ENCODE measurements around the gene SOBP. TPM values are rescaled to one million over a fixed set of nuclear protein-coding genes. Genes with fewer than 3 reads are reported as not detected.

SOBP gene
- total RNA-seq, 2 donors from 2014 or later, result 10.3 to 11.1 TPM

DNA sequence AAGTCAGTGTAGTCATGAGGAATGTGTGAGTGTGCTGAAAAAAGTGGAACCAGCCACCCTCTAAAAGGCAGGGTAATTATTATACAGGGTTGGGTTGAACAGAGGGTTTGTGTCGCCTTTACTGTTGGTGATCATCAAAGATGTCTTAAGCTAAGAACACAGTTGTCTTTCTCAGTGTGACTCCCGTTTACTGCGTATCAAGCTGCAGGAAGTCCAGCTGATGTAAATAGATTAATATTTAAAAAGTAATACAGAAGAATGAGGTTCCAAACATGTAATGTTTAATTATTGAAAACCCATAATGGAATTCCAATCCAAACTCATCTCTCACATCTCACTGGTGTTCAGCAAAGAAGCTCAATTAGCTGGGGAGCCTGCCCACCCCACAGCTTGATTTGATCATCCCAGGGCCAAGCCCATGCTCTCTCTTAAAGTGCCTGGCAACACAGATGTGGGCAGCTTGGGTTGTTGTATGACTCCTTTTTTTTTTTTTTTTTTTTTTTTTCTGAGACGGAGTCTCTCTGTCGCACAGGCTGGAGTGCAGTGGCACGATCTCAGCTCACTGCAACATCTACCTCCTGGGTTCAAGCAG lies 127.5 kb downstream of the SOBP start:
- no peak for TF ChIP-seq CTCF (IDR thresholded peaks at IDR 0.05)
- no peak for ATAC-seq (ENCODE audit: insufficient number of reproducible peaks, low FRiP score, low read depth)
- no peak for DNase-seq (ENCODE audit: low spot score)
- Histone ChIP-seq H3K27me3 (replicated peaks; ENCODE audit: insufficient read depth) (no peaks in the 10 kb centered on the region), H3K9me3 (no peaks in the 10 kb centered on the region), H3K27ac (no peak overlapping the region), H3K36me3 (no peaks in the 10 kb centered on the region), H3K4me1 (ENCODE audit: control insufficient read depth in 1 of 2, low read depth in 2 of 2) (peaks cover 5 to 9% of the 10 kb centered on the region in 2 donors), H3K4me3 (no peak overlapping the region)

GRCh38 chr6:107618672-107619071 lies 128.8 kb downstream of the SOBP start:
- DNase-seq (ENCODE audit: low spot score) (no peak), ATAC-seq (ENCODE audit: insufficient number of reproducible peaks, low FRiP score, low read depth) (no peak)
- Histone ChIP-seq H3K4me1 (ENCODE audit: control insufficient read depth in 1 of 2, low read depth in 2 of 2) (no peaks in the 10 kb centered on the region), H3K9me3 (no peaks in the 10 kb centered on the region), H3K27me3 (replicated peaks; ENCODE audit: insufficient read depth) (no peaks in the 10 kb centered on the region), H3K27ac (no peak overlapping the region), H3K36me3 (no peaks in the 10 kb centered on the region), H3K4me3 (no peak overlapping the region)
- TF ChIP-seq CTCF (IDR thresholded peaks at IDR 0.05), result no peak

DNA sequence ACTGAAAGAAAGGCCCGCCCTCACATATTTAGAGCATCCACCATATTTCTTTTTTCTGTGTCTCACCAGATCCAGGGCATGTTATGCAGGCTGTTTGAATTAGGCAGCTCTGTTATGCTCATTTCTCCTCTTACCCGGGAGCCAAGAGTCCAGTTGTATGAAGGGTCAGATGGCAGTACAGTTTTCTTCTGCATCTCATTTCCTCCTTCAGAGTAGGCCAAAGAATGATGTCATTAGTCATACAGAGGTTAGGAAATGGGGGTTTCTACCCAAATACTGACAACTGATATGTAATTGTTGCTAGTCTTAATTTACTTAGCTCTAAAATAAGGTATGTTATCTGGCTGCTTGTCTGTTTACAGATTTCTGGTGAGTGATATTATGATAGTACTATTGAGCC lies 130.8 kb downstream of the SOBP start:
- Histone ChIP-seq H3K27ac (no peak overlapping the region), H3K36me3 (no peaks in the 10 kb centered on the region), H3K4me1 (ENCODE audit: control insufficient read depth in 1 of 2, low read depth in 2 of 2) (no peaks in the 10 kb centered on the region), H3K4me3 (no peak overlapping the region), H3K27me3 (replicated peaks; ENCODE audit: insufficient read depth) (no peaks in the 10 kb centered on the region), H3K9me3 (no peaks in the 10 kb centered on the region)
- DNase-seq (ENCODE audit: low spot score), result no peak
- no peak for TF ChIP-seq CTCF (IDR thresholded peaks at IDR 0.05)
- no peak for ATAC-seq (ENCODE audit: insufficient number of reproducible peaks, low FRiP score, low read depth)

GRCh38 chr6:107621229-107621937 lies 131.5 kb downstream of the SOBP start:
- DNase-seq (ENCODE audit: low spot score), result no peak
- H3K4me1 ChIP-seq (ENCODE audit: control insufficient read depth in 1 of 2, low read depth in 2 of 2), result no peaks in the 10 kb centered on the region
- no peak overlapping the region for H3K4me3 ChIP-seq
- H3K27me3 ChIP-seq (replicated peaks; ENCODE audit: insufficient read depth), result no peaks in the 10 kb centered on the region
- ATAC-seq (ENCODE audit: insufficient number of reproducible peaks, low FRiP score, low read depth), result no peak
- H3K36me3 ChIP-seq, result no peaks in the 10 kb centered on the region
- no peak overlapping the region for H3K27ac ChIP-seq
- TF ChIP-seq CTCF (IDR thresholded peaks at IDR 0.05), result no peak
- H3K9me3 ChIP-seq, result no peaks in the 10 kb centered on the region

DNA sequence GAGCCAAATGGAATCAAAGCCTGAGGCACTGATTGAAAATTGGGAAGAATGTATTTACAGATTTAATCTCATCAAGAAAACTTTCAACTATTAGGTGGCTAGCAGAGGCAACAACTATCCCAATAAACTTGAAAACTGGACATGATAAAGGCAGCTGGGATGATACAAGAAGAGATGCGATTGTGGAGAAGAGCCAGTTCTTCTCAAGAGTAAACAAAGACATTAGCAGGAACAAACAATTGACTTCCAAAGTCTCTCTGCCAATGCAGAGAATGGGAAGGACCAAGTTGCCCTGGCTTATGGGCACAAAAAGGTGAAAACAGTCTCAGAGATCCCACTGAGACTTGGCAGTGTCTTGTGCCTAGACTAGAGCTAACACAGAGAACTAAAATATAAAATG lies 132.4 kb downstream of the SOBP start:
- H3K4me3 ChIP-seq, result no peak overlapping the region
- DNase-seq (ENCODE audit: low spot score) (no peak), ATAC-seq (ENCODE audit: insufficient number of reproducible peaks, low FRiP score, low read depth) (no peak)
- no peak overlapping the region for H3K27ac ChIP-seq
- H3K27me3 ChIP-seq (replicated peaks; ENCODE audit: insufficient read depth), result no peaks in the 10 kb centered on the region
- no peaks in the 10 kb centered on the region for H3K9me3 ChIP-seq
- H3K36me3 ChIP-seq, result no peaks in the 10 kb centered on the region
- TF ChIP-seq CTCF (IDR thresholded peaks at IDR 0.05), result no peak
- H3K4me1 ChIP-seq (ENCODE audit: control insufficient read depth in 1 of 2, low read depth in 2 of 2), result no peaks in the 10 kb centered on the region
